Measurements from ENCODE around the gene GNB3. TPM values are rescaled to one million over a fixed set of nuclear protein-coding genes. Genes with fewer than 3 reads are reported as not detected.

GNB3 gene
- total and polyA plus RNA-seq, 12 donors = 1.9 to 15.0 (median 7.5) TPM

- H3K36me3 ChIP-seq = peaks cover 0 to 46% (median 0%) of the 10 kb centered on the region in 9 donors
- H3K27me3 ChIP-seq = peaks cover 0 to 4% (median 0%) of the 10 kb centered on the region in 7 donors
- H3K27ac ChIP-seq = no peak overlapping the region
- DNase-seq = no peak
- H3K9me3 ChIP-seq = no peaks in the 10 kb centered on the region
- no peak overlapping the region for H3K4me3 ChIP-seq
- WGBS, 2 donors = 93% methylated on average over 4 of the region's 4 CpGs
- no peak for TF ChIP-seq CTCF (IDR thresholded peaks at IDR 0.05)
- intact Hi-C loops (cut with DNase I) = no loop called here
- peaks cover 0 to 13% (median 0%) of the 10 kb centered on the region in 9 donors for H3K4me1 ChIP-seq
- no peak for ATAC-seq
Observed at GRCh38 chr12:6796576-6796975, 44.1 kb upstream of the GNB3 start.

GRCh38 chr12:6799147-6799546, 41.6 kb upstream of the GNB3 start:
- TF ChIP-seq CTCF (IDR thresholded peaks at IDR 0.05) = no peak
- WGBS, 2 donors = 86 to 88% methylated on average over 5 of the region's 5 CpGs
- Histone ChIP-seq H3K27ac (no peak overlapping the region), H3K27me3 (peaks cover 0 to 4% (median 0%) of the 10 kb centered on the region in 7 donors), H3K4me3 (no peak overlapping the region), H3K9me3 (no peaks in the 10 kb centered on the region), H3K36me3 (peaks cover 0 to 61% (median 0%) of the 10 kb centered on the region in 9 donors), H3K4me1 (no peaks in the 10 kb centered on the region)
- ATAC-seq (no peak), DNase-seq (no peak)
- intact Hi-C loops (cut with DNase I) = no loop called here

GRCh38 chr12:6807170-6807569, 33.6 kb upstream of the GNB3 start:
- Histone ChIP-seq H3K4me1 (peaks cover 0 to 4% (median 0%) of the 10 kb centered on the region in 9 donors), H3K36me3 (peaks cover 0 to 12% (median 0%) of the 10 kb centered on the region in 9 donors), H3K9me3 (no peaks in the 10 kb centered on the region), H3K27me3 (no peaks in the 10 kb centered on the region), H3K27ac (no peak overlapping the region), H3K4me3 (no peak overlapping the region)
- intact Hi-C loops (cut with DNase I) = no loop called here
- 87 to 89% methylated on average over 1 of the region's 1 CpG for WGBS, 2 donors
- ATAC-seq (no peak), DNase-seq (no peak)
- no peak for TF ChIP-seq CTCF (IDR thresholded peaks at IDR 0.05)

GRCh38 chr12:6809056-6809455, 31.7 kb upstream of the GNB3 start:
- no peak for DNase-seq
- H3K4me3 ChIP-seq = no peak overlapping the region
- no peak for ATAC-seq
- peaks cover 0 to 7% (median 0%) of the 10 kb centered on the region in 9 donors for H3K4me1 ChIP-seq
- no peak overlapping the region for H3K27ac ChIP-seq
- intact Hi-C loops (cut with DNase I) = no loop called here
- H3K27me3 ChIP-seq = peaks cover 0 to 2% (median 0%) of the 10 kb centered on the region in 7 donors
- peaks cover 0 to 3% (median 0%) of the 10 kb centered on the region in 9 donors for H3K36me3 ChIP-seq
- no peaks in the 10 kb centered on the region for H3K9me3 ChIP-seq
- no peak for TF ChIP-seq CTCF (IDR thresholded peaks at IDR 0.05)
- WGBS, 2 donors = 82% methylated on average over 10 of the region's 10 CpGs

All from heart right ventricle (tissue), 16 donors.